ENCODE data around the gene DYNLL1.

The DYNLL1 gene

DNA sequence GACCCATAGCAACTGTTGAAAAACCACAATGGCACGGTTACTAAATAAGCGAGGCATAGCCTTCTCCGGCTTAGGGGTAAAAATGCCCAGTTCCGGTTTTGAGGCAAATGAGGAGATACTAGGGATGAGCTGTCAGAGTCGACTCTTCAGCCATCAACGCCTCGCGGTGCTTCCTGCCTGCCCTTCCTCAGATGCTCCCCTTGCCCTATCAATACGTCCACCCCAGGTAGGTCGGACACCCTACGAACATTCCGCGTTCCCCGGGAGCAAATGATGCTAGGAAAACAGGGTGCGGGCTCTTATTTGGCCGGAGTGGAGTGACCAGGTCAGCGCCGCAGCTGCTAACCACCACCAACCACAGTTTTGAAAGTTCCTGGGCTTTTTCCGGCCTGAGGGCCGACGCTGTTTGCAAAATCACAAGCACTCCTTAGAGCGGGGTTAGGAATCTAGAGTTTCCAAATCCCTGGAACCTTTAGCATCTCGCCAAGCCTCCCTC, 27.5 kb upstream of the DYNLL1 start:
- no peak for FAIRE-seq
- TF ChIP-seq POLR2A (IDR thresholded peaks at IDR 0.05; ENCODE audit: low read depth, low read length): 0 out of 2 replicates have a peak, but pooled peaks have one; percentile 24
- DNase-seq (ENCODE audit: insufficient read length, low spot score): peak; percentile 38

GRCh38 chr12:120468821-120469449, 27.0 kb upstream of the DYNLL1 start:
- no peak for TF ChIP-seq POLR2A (IDR thresholded peaks at IDR 0.05; ENCODE audit: low read depth, low read length)
- DNase-seq (ENCODE audit: insufficient read length, low spot score) (no peak), FAIRE-seq (no peak)

DNA sequence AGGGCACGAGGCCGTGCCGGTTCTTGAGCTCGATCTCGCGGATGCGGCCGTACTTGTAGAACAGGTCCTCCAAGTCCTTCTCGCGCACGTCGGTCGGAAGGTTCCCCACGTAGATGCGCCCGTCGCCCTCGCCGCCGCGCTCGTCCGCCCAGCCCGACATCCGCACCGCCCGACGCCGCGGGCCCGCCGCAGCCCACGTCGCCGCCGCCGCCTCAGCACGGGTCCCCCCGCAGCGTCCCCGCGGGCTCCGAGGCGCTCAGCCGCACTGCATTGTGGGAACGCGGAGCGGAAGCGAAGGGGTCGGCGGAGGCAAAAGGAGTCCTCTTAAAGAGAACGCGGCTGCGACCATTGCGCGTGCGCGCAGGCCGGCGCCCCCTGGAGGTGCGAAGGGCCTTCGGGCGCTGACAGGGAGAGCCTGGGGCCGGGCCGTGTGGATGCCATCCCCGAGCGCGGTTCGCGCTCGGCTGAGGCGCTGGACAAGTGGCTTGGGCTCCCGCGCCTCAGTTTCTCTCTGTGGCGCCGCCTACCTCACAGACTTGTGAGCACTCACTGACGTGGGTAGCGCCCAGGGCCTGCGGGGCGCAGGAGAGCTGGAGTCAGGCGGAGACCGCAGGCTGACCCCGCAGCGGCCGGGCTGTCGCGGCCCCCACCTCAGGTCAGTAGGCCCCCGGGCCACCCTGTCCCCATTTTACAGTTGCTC, 26.3 kb upstream of the DYNLL1 start, which contains the start of gene SRSF9:
Gene SRSF9, minus strand, starts transcription at position 299 of the 700 bp plus-strand sequence. Its CDS starts 139 bp downstream, at position 160.
- peak; percentile 84 for TF ChIP-seq POLR2A (IDR thresholded peaks at IDR 0.05; ENCODE audit: low read depth, low read length)
- DNase-seq (ENCODE audit: insufficient read length, low spot score) (peak; percentile 98), FAIRE-seq (no peak)

DNA sequence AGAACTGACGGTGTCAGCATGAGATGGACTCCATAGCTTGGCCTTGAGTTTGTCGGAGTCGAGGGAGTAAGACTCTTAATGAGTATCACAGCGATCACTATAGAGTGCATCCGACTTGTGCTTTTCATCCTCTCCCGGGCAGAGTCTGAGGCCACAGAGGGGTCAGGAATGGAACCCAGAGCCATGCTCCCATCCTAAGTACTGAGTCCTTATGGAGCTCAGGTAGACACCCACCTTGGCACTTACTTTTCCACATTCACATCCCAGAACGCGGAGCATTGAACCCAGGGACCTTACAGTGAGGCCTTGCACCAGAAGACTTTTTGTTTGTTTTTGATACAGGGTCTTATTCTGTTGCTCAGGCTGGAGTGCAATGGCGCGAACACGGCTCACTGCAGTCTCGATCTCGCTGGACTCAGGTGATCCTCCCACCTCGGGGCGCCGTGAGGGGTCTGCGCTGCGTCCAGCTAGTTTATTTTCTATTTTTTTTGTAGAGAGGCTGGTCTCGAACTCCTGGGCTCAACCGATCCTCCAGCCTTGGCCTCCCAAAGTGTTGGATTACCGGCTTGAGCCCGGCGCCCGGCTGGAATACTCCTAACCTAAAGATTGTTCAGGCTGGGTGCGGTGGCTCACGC, 25.6 kb upstream of the DYNLL1 start:
- TF ChIP-seq POLR2A (IDR thresholded peaks at IDR 0.05; ENCODE audit: low read depth, low read length): no peak
- FAIRE-seq (no peak), DNase-seq (ENCODE audit: insufficient read length, low spot score) (no peak)

DNA sequence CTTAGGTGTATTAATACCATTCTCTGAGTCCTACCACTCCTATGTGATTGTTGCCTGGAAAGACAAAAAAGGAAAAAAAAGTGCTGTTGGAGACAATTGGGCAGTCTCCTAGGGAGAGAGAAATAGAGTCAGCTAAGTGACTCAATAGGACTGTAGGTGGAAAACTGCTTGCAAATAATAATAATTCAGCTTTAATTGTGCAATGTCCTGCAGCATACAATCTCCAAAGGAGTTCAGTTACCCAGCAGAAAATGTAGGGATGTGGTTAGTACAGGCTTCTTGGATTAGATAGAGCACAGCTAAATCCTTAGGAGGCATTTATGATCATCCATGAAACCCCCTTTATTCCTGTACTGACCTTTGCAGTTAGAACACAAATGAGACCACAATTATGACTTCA, 23.4 kb upstream of the DYNLL1 start:
- no peak for FAIRE-seq
- no peak for TF ChIP-seq POLR2A (IDR thresholded peaks at IDR 0.05; ENCODE audit: low read depth, low read length)
- DNase-seq (ENCODE audit: insufficient read length, low spot score): no peak

DNA sequence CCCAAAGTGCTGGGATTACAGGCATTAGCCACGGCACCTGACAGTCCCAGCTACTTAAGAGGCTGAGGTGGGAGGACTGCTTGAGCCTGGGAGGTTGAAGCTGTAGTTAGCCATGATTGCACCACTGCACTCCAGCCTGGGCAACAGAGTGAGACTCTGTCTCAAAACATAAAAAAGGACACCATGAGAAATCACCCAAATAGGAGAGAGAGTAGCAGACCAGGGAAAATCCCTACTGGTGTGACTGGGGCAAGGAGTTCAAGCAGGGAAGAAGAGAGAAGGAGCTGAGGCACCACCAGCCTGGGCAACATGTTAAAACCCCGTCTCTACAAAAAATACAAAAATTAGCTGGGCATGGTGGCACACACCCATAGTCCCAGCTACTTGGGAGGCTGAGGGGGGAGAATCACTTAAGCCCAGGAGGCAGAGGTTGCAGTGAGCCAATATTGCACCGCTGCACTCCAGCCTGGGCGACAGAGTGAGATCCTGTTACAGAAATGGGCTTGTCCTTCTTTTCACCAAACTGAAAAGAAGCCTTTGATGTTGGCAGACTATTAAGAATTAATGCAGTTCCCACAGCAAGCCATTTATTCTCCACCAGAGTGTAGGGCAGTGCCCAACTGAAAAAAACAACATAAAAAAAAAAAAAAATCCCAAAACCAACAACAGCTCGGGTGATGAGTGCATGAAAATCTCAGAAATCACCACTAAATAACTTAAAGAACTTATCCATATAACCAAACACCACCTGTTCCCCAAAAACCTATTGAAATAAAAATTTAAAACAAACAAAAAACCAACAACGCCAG, 21.9 kb upstream of the DYNLL1 start:
- no peak for TF ChIP-seq POLR2A (IDR thresholded peaks at IDR 0.05; ENCODE audit: low read depth, low read length)
- no peak for FAIRE-seq

GRCh38 chr12:120474616-120474960, 21.3 kb upstream of the DYNLL1 start:
- FAIRE-seq (peak; percentile 95), DNase-seq (ENCODE audit: insufficient read length, low spot score) (peak; percentile 93)
- TF ChIP-seq POLR2A (IDR thresholded peaks at IDR 0.05; ENCODE audit: low read depth, low read length): no peak

More for the DNA sequence above, 21.9 kb upstream of the DYNLL1 start:
- no peak for DNase-seq (ENCODE audit: insufficient read length, low spot score)

DNA sequence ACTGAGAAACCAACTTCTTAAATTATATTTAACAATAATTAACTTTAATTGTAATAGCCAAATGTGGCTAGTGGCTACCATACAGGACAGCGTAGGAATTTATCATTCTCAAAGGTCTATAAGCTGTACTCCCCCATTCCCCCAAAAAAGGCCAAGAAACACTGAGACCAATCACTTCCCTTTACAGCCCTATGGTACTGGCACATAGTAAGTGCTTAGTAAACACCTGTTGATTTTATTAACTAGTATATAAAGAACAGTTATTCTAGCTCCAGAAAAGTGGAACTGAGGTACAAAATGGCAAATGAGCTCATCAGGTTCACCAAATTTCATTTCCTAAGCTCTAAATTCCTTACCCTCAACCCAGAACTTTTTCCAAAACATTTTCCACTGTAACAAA, 20.3 kb upstream of the DYNLL1 start:
- DNase-seq (ENCODE audit: insufficient read length, low spot score) (no peak), FAIRE-seq (no peak)
- no peak for TF ChIP-seq POLR2A (IDR thresholded peaks at IDR 0.05; ENCODE audit: low read depth, low read length)

DNA sequence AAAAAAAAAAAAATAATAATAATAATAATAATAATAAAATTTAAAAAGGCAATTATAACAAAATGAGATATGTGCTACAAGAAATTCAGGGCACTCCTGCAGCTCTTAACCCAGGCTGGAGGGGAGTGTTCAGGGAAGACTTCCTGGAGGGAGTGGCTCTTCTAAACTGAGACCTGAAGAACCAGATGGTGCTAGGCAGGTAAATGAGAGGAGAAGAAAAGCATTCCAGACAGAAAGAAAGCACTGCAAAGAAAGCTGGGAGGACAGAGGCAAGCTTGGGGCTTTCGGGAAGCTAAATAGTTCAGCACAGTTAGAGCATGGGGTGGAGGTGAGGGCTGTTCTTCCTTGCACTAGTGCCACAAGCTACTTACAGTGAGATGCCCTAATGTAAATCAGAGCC, 16.5 kb upstream of the DYNLL1 start:
- DNase-seq (ENCODE audit: insufficient read length, low spot score) (no peak), FAIRE-seq (no peak)
- no peak for TF ChIP-seq POLR2A (IDR thresholded peaks at IDR 0.05; ENCODE audit: low read depth, low read length)

DNA sequence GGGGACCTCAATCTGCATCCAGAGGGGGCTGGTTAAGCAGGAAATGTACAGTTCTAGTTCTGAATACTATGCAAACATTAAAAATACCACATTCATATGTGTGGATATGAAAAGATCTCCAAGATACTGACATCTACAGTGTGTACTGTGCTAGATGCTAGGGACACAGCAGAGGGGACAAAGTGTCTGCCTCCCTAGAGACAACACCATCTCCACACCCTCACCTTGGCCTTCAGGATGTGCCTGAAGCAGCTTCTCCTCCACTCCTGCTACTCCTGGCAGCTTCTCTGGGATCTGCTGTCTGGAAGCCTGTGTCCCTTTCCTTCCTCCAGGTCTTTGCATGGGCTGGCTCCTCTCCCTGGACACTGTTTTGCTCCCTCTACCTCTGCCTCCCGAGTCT, 15.7 kb upstream of the DYNLL1 start:
- TF ChIP-seq POLR2A (IDR thresholded peaks at IDR 0.05; ENCODE audit: low read depth, low read length): no peak
- FAIRE-seq: no peak
- no peak for DNase-seq (ENCODE audit: insufficient read length, low spot score)

GRCh38 chr12:120481022-120481767, 14.7 kb upstream of the DYNLL1 start:
- no peak for DNase-seq (ENCODE audit: insufficient read length, low spot score)
- no peak for FAIRE-seq
- no peak for TF ChIP-seq POLR2A (IDR thresholded peaks at IDR 0.05; ENCODE audit: low read depth, low read length)

DNA sequence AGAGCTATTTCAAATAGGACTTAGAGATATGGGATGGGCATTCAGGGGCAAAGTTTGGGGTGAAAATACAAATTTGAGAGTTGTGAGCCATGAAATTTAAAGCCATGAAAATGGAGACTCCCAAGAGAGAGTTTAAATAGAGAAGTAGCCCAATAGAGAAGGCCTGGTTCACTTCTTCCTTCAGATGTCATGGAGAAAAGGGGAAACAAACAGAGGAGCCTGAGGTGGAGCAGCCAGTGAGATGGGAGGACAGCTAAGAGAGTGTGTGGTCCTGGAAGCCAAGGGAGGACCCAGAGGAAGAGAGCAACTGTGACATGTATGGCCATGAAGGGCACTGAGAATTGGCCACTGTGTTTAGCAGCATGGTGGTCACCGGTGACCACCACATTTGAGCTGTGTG, 12.3 kb upstream of the DYNLL1 start:
- DNase-seq (ENCODE audit: insufficient read length, low spot score) (no peak), FAIRE-seq (no peak)

More for the DNA sequence above, 12.3 kb upstream of the DYNLL1 start:
- TF ChIP-seq POLR2A (IDR thresholded peaks at IDR 0.05; ENCODE audit: low read depth, low read length): no peak
